Karpas-422 (cell line): ENCODE measurements around the gene CACNG6. TPM values are rescaled to one million over a fixed set of nuclear protein-coding genes. Genes with fewer than 3 reads are reported as not detected.

Source experiments
- DNase-seq: peaks from one replicate; pipeline ENCODE4 v3.0.0-alpha.2; 2015
- H2AFZ ChIP-seq: fragments of 200-600 bp; sonication (generic); 2 replicates; pipeline ENCODE4 v1.6.1; 2014; ENCODE audit warnings: antibody characterized with exemption, low read length, mixed read lengths
- H3K27ac ChIP-seq: fragments of 200-600 bp; sonication (generic); 2 replicates; pipeline ENCODE4 v1.5.1; 2014; ENCODE audit warnings: mild to moderate bottlenecking, low read length, moderate library complexity
- H3K27me3 ChIP-seq: fragments of 200-600 bp; sonication (generic); 2 replicates; pipeline ENCODE4 v1.6.1; 2014; ENCODE audit warnings: low read length, mixed read lengths
- H3K36me3 ChIP-seq: fragments of 200-600 bp; sonication (generic); 2 replicates; pipeline ENCODE4 v1.6.1; 2014; ENCODE audit warnings: low read length, mixed read lengths; ENCODE audit not compliant: insufficient read depth
- H3K4me1 ChIP-seq: fragments of 200-600 bp; sonication (generic); 2 replicates; pipeline ENCODE4 v1.6.1; 2014; ENCODE audit warnings: mild to moderate bottlenecking, low read length, mixed read lengths
- H3K4me2 ChIP-seq: fragments of 200-600 bp; sonication (generic); 2 replicates; pipeline ENCODE4 v1.6.1; 2014; ENCODE audit warnings: low read length, low read depth, mild to moderate bottlenecking; ENCODE audit not compliant: poor library complexity, severe bottlenecking
- H3K4me3 ChIP-seq: fragments of 200-600 bp; sonication (generic); 2 replicates; pipeline ENCODE4 v1.5.1; 2014; ENCODE audit warnings: mild to moderate bottlenecking, antibody characterized with exemption, low read length, mixed read lengths
- H3K79me2 ChIP-seq: fragments of 200-600 bp; sonication (generic); 2 replicates; pipeline ENCODE4 v1.6.1; 2014; ENCODE audit warnings: mild to moderate bottlenecking, low read length, mixed read lengths
- H3K9ac ChIP-seq: fragments of 200-600 bp; sonication (generic); 2 replicates; pipeline ENCODE4 v1.6.0; 2014; ENCODE audit warnings: low read length
- H3K9me2 ChIP-seq: fragments of 200-600 bp; sonication (generic), shearing (Covaris generic); replicated peaks from 2 replicates; pipeline ENCODE4 v1.6.0; 2014; ENCODE audit warnings: mild to moderate bottlenecking, low read length, moderate library complexity; ENCODE audit not compliant: insufficient read depth
- H3K9me3 ChIP-seq: fragments of 300-700, 200-600 bp; sonication (generic); 2 replicates; pipeline ENCODE4 v1.6.1; 2014; ENCODE audit warnings: low read length, mixed read lengths
- H4K20me1 ChIP-seq: fragments of 200-600 bp; sonication (generic); 2 replicates; pipeline ENCODE4 v1.6.1; 2014; ENCODE audit warnings: mild to moderate bottlenecking, antibody characterized with exemption, low read length, low read depth; ENCODE audit not compliant: insufficient read depth
- total RNA-seq: library from RNA; depleted of rRNA; stranded (reverse); fragments of >200 nt; shearing (Covaris generic); gene quantifications from 2 replicates; pipeline ENCODE4 v1.2.3, GENCODE V29; 2014; ENCODE audit warnings: low replicate concordance

CACNG6 gene
- total RNA-seq, 1 experiment from 2014 or later, result not detected

DNA sequence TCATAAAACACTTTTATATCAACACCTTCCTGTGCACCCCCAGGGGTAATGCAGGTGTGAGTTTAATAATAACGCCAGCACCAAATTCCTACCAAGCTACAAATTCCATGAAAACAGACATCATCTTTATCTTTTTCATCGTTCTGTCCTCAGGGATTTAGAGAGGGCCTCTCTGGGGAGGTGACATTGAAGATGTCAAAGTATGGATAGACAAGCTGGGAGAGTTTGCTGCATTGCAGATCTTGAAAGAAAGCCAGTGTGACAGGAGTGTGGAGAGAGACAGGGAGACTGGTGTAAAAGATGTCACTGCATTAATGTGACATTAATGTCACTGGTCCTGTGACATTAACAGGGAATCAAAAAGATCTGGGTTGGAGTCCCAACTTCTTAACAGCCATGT is 10.1 kb downstream of the CACNG6 start:
- H2AFZ ChIP-seq, result no peak overlapping the region
- no peaks in the 10 kb centered on the region for H3K36me3 ChIP-seq
- no peak overlapping the region for H3K4me3 ChIP-seq
- no peaks in the 10 kb centered on the region for H4K20me1 ChIP-seq
- H3K79me2 ChIP-seq, result no peaks in the 10 kb centered on the region
- no peaks in the 10 kb centered on the region for H3K9me3 ChIP-seq
- no peaks in the 10 kb centered on the region for H3K27me3 ChIP-seq
- no peak overlapping the region for H3K9ac ChIP-seq
- no peak overlapping the region for H3K4me2 ChIP-seq
- no peaks in the 10 kb centered on the region for H3K4me1 ChIP-seq
- H3K27ac ChIP-seq, result no peak overlapping the region
- no peak for DNase-seq
- H3K9me2 ChIP-seq, result no peaks in the 10 kb centered on the region

DNA sequence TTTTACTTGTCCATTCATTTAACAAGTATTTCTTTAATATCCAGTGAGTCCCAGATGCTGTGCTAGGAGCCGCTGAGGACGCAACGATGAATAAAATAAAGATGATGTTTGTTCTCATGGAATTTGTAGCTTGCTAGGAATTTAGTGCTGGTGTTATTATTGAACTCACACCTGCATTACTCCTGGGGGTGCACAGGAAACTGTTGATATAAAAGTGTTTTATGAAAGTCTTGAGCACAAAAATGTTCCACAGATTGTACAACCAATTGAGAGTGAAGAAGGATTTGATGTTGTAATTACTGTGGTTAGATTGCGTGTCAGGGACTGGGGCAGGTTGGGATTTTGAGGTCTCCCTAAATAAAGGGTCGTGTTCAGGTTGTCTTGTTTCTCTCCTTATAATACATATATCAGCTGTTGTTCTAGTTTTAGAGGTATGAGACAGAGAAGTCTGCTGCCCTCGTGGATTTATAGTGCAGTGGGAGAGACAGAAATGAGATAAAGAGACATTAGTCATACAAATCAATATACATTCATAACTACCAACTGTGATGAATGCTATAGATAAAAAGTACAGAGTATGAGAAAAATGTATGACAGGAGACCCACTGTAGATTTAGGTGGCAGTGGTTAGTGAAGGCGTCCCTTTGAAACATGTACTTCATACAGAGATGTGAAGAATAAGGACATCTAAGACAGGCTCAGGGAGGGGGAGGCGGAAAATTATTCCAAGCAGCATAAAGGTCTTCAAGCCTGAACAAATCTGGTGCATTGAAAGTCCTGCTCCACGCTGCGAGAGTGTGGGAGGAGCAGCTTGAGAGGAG is 11.3 kb downstream of the CACNG6 start:
- Histone ChIP-seq H2AFZ (no peak overlapping the region), H3K4me3 (no peak overlapping the region), H3K27me3 (no peaks in the 10 kb centered on the region), H3K27ac (no peak overlapping the region), H3K9me3 (no peaks in the 10 kb centered on the region), H3K36me3 (no peaks in the 10 kb centered on the region), H3K4me2 (no peak overlapping the region), H3K79me2 (no peaks in the 10 kb centered on the region), H4K20me1 (no peaks in the 10 kb centered on the region), H3K4me1 (no peaks in the 10 kb centered on the region), H3K9me2 (no peaks in the 10 kb centered on the region), H3K9ac (no peak overlapping the region)
- DNase-seq, result no peak

DNA sequence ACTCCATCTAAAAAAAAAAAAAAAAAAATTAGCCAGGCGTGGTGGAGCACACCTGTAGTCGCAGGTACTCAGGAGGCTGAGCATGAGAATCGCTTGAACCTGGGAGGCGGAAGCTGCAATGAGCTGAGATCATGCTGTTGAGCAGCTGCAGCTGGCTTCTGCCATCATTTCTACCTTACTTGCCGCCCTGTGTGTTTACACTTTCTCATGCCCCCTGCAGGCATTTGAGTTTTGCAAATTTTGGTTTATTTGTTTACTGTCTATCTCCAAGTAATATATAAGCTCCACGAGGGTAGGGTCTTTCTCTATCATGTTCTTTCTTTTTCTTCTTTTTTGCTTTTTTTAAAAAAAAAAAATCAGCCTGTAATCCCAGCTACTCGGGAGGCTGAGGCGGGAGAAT is 18.0 kb downstream of the CACNG6 start:
- no peaks in the 10 kb centered on the region for H3K79me2 ChIP-seq
- no peaks in the 10 kb centered on the region for H3K9me2 ChIP-seq
- H3K9me3 ChIP-seq, result no peaks in the 10 kb centered on the region
- no peak overlapping the region for H2AFZ ChIP-seq
- H3K27me3 ChIP-seq, result no peaks in the 10 kb centered on the region
- no peak overlapping the region for H3K9ac ChIP-seq
- H4K20me1 ChIP-seq, result no peaks in the 10 kb centered on the region
- DNase-seq, result no peak
- H3K4me1 ChIP-seq, result no peaks in the 10 kb centered on the region
- no peak overlapping the region for H3K4me3 ChIP-seq
- no peak overlapping the region for H3K27ac ChIP-seq
- no peaks in the 10 kb centered on the region for H3K36me3 ChIP-seq
- no peak overlapping the region for H3K4me2 ChIP-seq

DNA sequence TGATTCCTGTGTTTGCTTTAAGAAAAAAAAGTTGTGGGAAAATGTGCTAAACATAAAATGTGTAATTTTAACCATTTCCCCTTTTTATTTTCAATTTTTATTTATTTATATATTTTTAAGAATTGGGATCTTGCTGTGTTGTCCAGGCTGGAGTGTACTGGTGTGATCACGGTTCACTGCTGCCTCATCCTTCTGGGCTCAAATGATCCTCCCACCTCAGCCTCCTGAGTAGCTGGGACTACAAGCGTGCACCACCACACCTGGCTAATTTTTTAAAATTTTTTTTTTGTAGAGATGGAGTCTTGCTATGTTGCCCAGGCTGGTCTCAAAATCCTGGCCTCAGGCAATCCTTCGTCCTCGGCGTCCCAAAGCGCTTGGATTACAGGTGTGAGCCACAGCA is 19.0 kb downstream of the CACNG6 start:
- no peak overlapping the region for H3K4me3 ChIP-seq
- H3K9ac ChIP-seq, result no peak overlapping the region
- H3K4me1 ChIP-seq, result no peaks in the 10 kb centered on the region
- H3K79me2 ChIP-seq, result no peaks in the 10 kb centered on the region
- no peaks in the 10 kb centered on the region for H3K9me2 ChIP-seq
- no peak overlapping the region for H2AFZ ChIP-seq
- no peaks in the 10 kb centered on the region for H3K9me3 ChIP-seq
- H3K27ac ChIP-seq, result no peak overlapping the region
- H3K27me3 ChIP-seq, result no peaks in the 10 kb centered on the region
- no peaks in the 10 kb centered on the region for H3K36me3 ChIP-seq
- no peak for DNase-seq
- no peaks in the 10 kb centered on the region for H4K20me1 ChIP-seq
- no peak overlapping the region for H3K4me2 ChIP-seq

DNA sequence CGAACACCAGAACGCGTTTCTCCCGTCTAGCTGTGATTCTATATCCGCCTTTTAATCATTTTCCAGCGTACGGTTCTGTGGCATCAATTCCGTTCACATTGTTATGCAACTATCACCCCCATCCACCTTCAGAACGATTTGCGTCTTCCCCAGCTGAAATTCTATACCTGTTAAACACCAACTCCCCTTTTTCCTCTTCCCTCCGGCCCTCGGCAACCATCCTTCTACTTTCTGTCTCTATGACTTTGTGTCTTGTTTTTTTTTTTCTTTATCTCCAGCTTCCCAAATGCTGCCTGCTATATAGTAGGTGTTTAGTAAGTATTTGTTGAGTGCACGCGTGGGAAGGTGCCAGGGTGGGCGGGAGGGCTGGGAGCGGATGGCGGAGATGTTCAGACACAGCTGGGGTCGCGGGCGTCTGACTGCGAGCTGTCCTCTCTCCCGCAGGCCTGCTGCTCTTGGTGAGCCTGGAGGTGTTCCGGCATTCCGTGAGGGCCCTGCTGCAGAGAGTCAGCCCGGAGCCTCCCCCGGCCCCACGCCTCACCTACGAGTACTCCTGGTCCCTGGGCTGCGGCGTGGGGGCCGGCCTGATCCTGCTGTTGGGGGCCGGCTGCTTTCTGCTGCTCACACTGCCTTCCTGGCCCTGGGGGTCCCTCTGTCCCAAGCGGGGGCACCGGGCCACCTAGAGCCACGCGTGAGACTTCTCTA is 20.2 kb downstream of the CACNG6 start:
- Histone ChIP-seq H3K9ac (no peak overlapping the region), H2AFZ (no peak overlapping the region), H3K27me3 (no peaks in the 10 kb centered on the region), H3K9me2 (no peaks in the 10 kb centered on the region), H3K9me3 (no peaks in the 10 kb centered on the region), H3K4me1 (no peaks in the 10 kb centered on the region), H3K4me3 (no peak overlapping the region), H3K36me3 (no peaks in the 10 kb centered on the region), H3K4me2 (no peak overlapping the region), H4K20me1 (no peaks in the 10 kb centered on the region), H3K79me2 (no peaks in the 10 kb centered on the region), H3K27ac (no peak overlapping the region)
- no peak for DNase-seq

DNA sequence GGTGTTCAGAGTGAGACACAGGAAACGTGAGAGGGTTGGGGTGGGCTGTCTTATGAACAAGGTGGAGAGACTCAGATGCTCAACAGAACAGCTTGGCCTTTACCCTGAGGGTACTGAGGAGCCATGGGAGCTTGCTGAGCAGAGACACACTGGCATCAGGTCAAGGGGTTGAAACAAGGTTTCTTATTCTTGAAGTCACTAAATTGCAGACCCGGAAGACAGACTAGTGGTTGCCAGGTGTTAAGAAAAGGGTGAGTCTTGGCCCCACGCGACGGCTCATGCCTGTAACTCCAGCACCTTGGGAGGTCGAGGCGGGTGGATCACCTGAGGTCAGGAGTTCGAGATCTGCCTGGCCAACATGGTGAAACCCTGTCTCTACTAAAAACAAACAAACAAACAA is 22.4 kb downstream of the CACNG6 start:
- no peak overlapping the region for H2AFZ ChIP-seq
- H4K20me1 ChIP-seq, result no peaks in the 10 kb centered on the region
- no peak overlapping the region for H3K4me3 ChIP-seq
- no peak overlapping the region for H3K4me2 ChIP-seq
- H3K27me3 ChIP-seq, result no peaks in the 10 kb centered on the region
- H3K9ac ChIP-seq, result no peak overlapping the region
- H3K4me1 ChIP-seq, result no peaks in the 10 kb centered on the region
- H3K36me3 ChIP-seq, result no peaks in the 10 kb centered on the region
- no peaks in the 10 kb centered on the region for H3K9me3 ChIP-seq
- no peaks in the 10 kb centered on the region for H3K79me2 ChIP-seq
- no peaks in the 10 kb centered on the region for H3K9me2 ChIP-seq
- no peak for DNase-seq
- H3K27ac ChIP-seq, result no peak overlapping the region

DNA sequence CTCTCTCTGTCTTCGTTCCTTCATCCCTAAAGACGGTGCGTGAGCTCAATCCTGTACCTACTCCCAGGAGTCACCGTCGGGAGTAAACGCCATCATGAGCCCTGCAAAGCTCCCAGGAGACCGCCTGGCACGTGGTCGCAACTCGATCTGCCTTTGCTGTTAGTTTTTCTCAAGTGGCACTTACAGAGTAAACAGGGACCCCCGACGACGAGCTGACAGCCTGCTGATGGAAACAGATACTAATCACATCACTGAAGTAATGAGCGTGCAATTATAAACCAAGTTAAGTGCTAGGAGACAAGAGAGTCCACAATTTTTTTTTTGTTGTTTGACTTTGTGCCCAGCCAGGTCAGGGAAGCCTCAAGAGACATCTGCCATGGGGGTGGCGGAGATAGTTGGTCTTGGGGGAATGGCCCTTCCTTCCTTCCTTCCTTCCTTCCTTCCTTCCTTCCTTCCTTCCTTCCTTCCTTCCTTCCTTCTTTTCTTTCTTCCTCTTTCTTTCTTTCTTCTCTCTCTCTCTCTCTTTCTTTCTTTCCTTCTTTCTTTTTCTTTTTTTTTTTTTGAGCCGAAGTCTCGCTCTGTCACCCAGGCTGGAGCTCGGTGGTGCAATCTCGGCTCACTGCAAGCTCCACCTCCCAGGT is 23.6 kb downstream of the CACNG6 start:
- H3K27me3 ChIP-seq, result no peaks in the 10 kb centered on the region

DNA sequence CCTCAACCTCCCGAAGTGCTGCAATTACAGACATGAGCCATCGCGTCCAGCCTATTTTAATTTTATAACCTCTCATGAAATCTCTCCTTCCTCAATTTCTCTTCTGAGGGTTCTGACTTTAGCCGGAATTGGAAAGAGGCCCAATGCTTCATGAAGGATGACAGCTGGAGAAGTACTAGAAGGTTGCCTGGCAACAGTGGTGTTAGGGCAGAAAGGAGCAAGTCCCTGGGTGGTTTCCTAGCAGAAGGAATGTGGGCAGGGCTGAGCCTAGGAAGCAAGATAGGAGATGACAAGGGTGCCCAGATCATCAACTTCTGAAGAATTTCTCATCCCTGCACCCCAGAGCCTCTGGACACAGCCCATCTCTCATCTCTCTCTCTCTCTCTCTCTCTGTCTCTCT is 25.8 kb downstream of the CACNG6 start:
- no peaks in the 10 kb centered on the region for H3K9me3 ChIP-seq
- H3K9ac ChIP-seq, result no peak overlapping the region

More for the DNA sequence above, 23.6 kb downstream of the CACNG6 start:
- Histone ChIP-seq H4K20me1 (no peaks in the 10 kb centered on the region), H3K9ac (no peak overlapping the region), H3K27ac (no peak overlapping the region), H3K4me3 (no peak overlapping the region), H3K79me2 (no peaks in the 10 kb centered on the region), H3K9me3 (no peaks in the 10 kb centered on the region), H2AFZ (no peak overlapping the region), H3K4me2 (no peak overlapping the region), H3K9me2 (no peaks in the 10 kb centered on the region), H3K36me3 (no peaks in the 10 kb centered on the region), H3K4me1 (no peaks in the 10 kb centered on the region)
- no peak for DNase-seq

More for the DNA sequence above, 25.8 kb downstream of the CACNG6 start:
- no peak overlapping the region for H3K4me3 ChIP-seq
- no peak overlapping the region for H2AFZ ChIP-seq
- H3K27me3 ChIP-seq, result no peaks in the 10 kb centered on the region
- H3K4me1 ChIP-seq, result no peaks in the 10 kb centered on the region
- no peaks in the 10 kb centered on the region for H3K9me2 ChIP-seq
- no peak for DNase-seq
- no peaks in the 10 kb centered on the region for H3K79me2 ChIP-seq
- no peaks in the 10 kb centered on the region for H3K36me3 ChIP-seq
- H4K20me1 ChIP-seq, result no peaks in the 10 kb centered on the region
- H3K27ac ChIP-seq, result no peak overlapping the region
- no peak overlapping the region for H3K4me2 ChIP-seq
